HCT116 (cell line): ENCODE measurements around the gene ABCA6. TPM values are rescaled to one million over a fixed set of nuclear protein-coding genes. Genes with fewer than 3 reads are reported as not detected.

Source experiments
- ATAC-seq: fragments of 200-7000 bp; cut with Tn5 transposase; 2 replicates; pipeline ENCODE4 v1.9.1; 2020; ENCODE audit warnings: mild to moderate bottlenecking, moderate library complexity
- BruUV-seq: library from RNA; stranded (reverse); fragments of 400-500 nt; replicated peaks from 2 replicates; lab custom pipeline; 2021; lab: Mats Ljungman, UMichigan
- CTCF ChIA-PET: fragments of 300-600 bp; sonication (Branson Sonifier 250); formaldehyde crosslinking; loops from one replicate; lab custom pipeline; 2021; ENCODE audit warnings: antibody characterized with exemption; lab: Charles Lee
- POLR2A ChIA-PET: fragments of 300-600, 350-600 bp; sonication (Branson Sonifier 250); formaldehyde crosslinking; loops from one replicate; lab custom pipeline; 2021; ENCODE audit warnings: antibody characterized with exemption; lab: Charles Lee
- RAD21 ChIA-PET, 2 experiments: fragments of 300-600 bp; sonication (Branson Sonifier 250); formaldehyde crosslinking; loops; one replicate each; lab custom pipeline; 2023; ENCODE audit warnings: low total read pairs in 2 of 2; ENCODE audit not compliant: uncharacterized antibody in 2 of 2, unreplicated experiment in 2 of 2, low non-redundant PET in 1 of 2; lab: Charles Lee
- DNase-seq: peaks from one replicate; pipeline ENCODE4 v3.0.0-alpha.2; 2010; ENCODE audit warnings: low read depth, low spot score
- H2AFZ ChIP-seq: fragments of 200-600 bp; shearing (Covaris generic), sonication (generic); 2 replicates; pipeline ENCODE4 v1.6.1; 2017; ENCODE audit warnings: low read depth, mixed run types, mixed read lengths, antibody characterized with exemption, low read length; ENCODE audit not compliant: poor library complexity, severe bottlenecking
- H3K27ac ChIP-seq: 2 replicates; pipeline ENCODE4 v1.5.1; 2012; ENCODE audit warnings: low read depth, low read length
- H3K27me3 ChIP-seq: fragments of 200-600 bp; sonication (generic); 2 replicates; pipeline ENCODE4 v1.6.1; 2016; ENCODE audit warnings: mixed run types, low read length, mixed read lengths; ENCODE audit not compliant: insufficient read depth
- H3K36me3 ChIP-seq, 2 experiments: fragments of 200-500 bp in 1 of 2; fragments of 200-600 bp in 1 of 2; sonication (Bioruptor generic) in 1 of 2; sonication (generic) in 1 of 2; 2 replicates each; pipeline versions ENCODE4 v1.5.1 to v1.6.1; 2014 to 2016; ENCODE audit warnings: low read length in 2 of 2, inconsistent platforms in 1 of 2, mixed read lengths in 1 of 2, mixed run types in 1 of 2; ENCODE audit not compliant: insufficient read depth in 2 of 2, control insufficient read depth in 1 of 2
- H3K4me1 ChIP-seq, 2 experiments: fragments of 200-600 bp in 1 of 2; sonication (generic) in 1 of 2; 2 replicates each; pipeline versions ENCODE4 v1.5.1 to v1.6.1; 2012 to 2017; ENCODE audit warnings: low read length in 2 of 2, inconsistent platforms in 1 of 2, mild to moderate bottlenecking in 1 of 2, mixed read lengths in 1 of 2, mixed run types in 1 of 2, moderate library complexity in 1 of 2; ENCODE audit not compliant: insufficient read depth in 2 of 2, control insufficient read depth in 1 of 2
- H3K4me2 ChIP-seq: fragments of 200-600 bp; sonication (generic); 2 replicates; pipeline ENCODE4 v1.6.1; 2017; ENCODE audit warnings: mixed run types, low read length, mixed read lengths
- H3K4me3 ChIP-seq, 2 experiments: fragments of 200-600 bp in 1 of 2; sonication (generic) in 1 of 2; replicated peaks in 1 of 2; 2 replicates each; pipeline ENCODE4 v1.5.1; 2011 to 2016; ENCODE audit warnings: low read length in 2 of 2, control low read depth in 1 of 2, low read depth in 1 of 2, mild to moderate bottlenecking in 1 of 2, mixed read lengths in 1 of 2, mixed run types in 1 of 2
- H3K79me2 ChIP-seq: fragments of 200-600 bp; sonication (generic); 2 replicates; pipeline ENCODE4 v1.6.1; 2017; ENCODE audit warnings: mild to moderate bottlenecking, mixed run types, low read length, moderate library complexity, mixed read lengths; ENCODE audit not compliant: insufficient read depth
- H3K9ac ChIP-seq: fragments of 200-600 bp; sonication (generic); 2 replicates; pipeline ENCODE4 v1.6.1; 2016; ENCODE audit warnings: low read length, mixed read lengths
- H3K9me2 ChIP-seq: fragments of 200-600 bp; sonication (generic), shearing (Covaris generic); 2 replicates; pipeline ENCODE4 v1.6.1; 2017; ENCODE audit warnings: mixed run types, mild to moderate bottlenecking, moderate library complexity; ENCODE audit not compliant: insufficient read depth
- H3K9me3 ChIP-seq, 2 experiments: fragments of 200-500 bp in 1 of 2; fragments of 200-600 bp in 1 of 2; sonication (Bioruptor generic) in 1 of 2; sonication (generic) in 1 of 2; 2 replicates each; pipeline ENCODE4 v1.6.1; 2014 to 2017; ENCODE audit warnings: low read length in 2 of 2, mixed read lengths in 2 of 2, inconsistent platforms in 1 of 2, low read depth in 1 of 2, mild to moderate bottlenecking in 1 of 2, mixed run types in 1 of 2, moderate library complexity in 1 of 2; ENCODE audit not compliant: control insufficient read depth in 1 of 2, insufficient read depth in 1 of 2
- H4K20me1 ChIP-seq: fragments of 200-600 bp; sonication (generic), shearing (Covaris generic); 2 replicates; pipeline ENCODE4 v1.6.1; 2017; ENCODE audit warnings: mixed run types, mild to moderate bottlenecking, moderate library complexity; ENCODE audit not compliant: insufficient read depth
- CTCF ChIP-seq, 3 experiments: fragments of 200-600 bp in 1 of 3; sonication (generic) in 1 of 3; IDR thresholded peaks in 2 of 3; conservative IDR thresholded peaks in 1 of 3; 2 replicates each; pipeline ENCODE4 v1.5.1; 2012 to 2017; ENCODE audit warnings: low read depth in 2 of 3, low read length in 2 of 3, antibody characterized with exemption in 1 of 3, borderline replicate concordance in 1 of 3, control low read depth in 1 of 3, mild to moderate bottlenecking in 1 of 3, mixed read lengths in 1 of 3, mixed run types in 1 of 3, moderate library complexity in 1 of 3; ENCODE audit not compliant: insufficient read depth in 1 of 3
- EZH2 ChIP-seq: fragments of 200-600 bp; sonication (generic); IDR thresholded peaks from 2 replicates; pipeline ENCODE4 v1.6.1; 2017; ENCODE audit warnings: antibody characterized with exemption, mixed run types
- FOSL1 ChIP-seq: IDR thresholded peaks from 2 replicates; pipeline ENCODE4 v1.6.1; 2012; ENCODE audit warnings: low read depth
- JUND ChIP-seq: IDR thresholded peaks from 2 replicates; pipeline ENCODE4 v1.6.1; 2012
- SP1 ChIP-seq: IDR thresholded peaks from 2 replicates; pipeline ENCODE4 v1.6.1; 2012; ENCODE audit warnings: low read depth
- TCF7L2 ChIP-seq: IDR thresholded peaks from 2 replicates; pipeline ENCODE4 v1.7.0; 2011; ENCODE audit warnings: borderline replicate concordance, inconsistent platforms; ENCODE audit not compliant: insufficient read depth, insufficient read length; ENCODE audit errors: extremely low read depth
- YY1 ChIP-seq: IDR thresholded peaks from 2 replicates; pipeline ENCODE4 v1.6.1; 2011; ENCODE audit warnings: low read length, low read depth, moderate library complexity, mild to moderate bottlenecking; ENCODE audit not compliant: insufficient replicate concordance; ENCODE audit errors: extremely low read depth
- ZFX ChIP-seq: fragments of 450-650 bp; IDR thresholded peaks from 2 replicates; pipeline ENCODE4 v1.6.1; 2017
- intact Hi-C: fragments of 100-400 bp; cut with micrococcal nuclease; formaldehyde crosslinking; loops from 2 replicates; pipeline ENCODE4 v1.10.0; 2022
- total RNA-seq: library from RNA; stranded (reverse); gene quantifications from one replicate; pipeline ENCODE4 v1.2.1, GENCODE V29; 2021; ENCODE audit not compliant: unreplicated experiment
- TF ChIP-seq, protein P1 (sequence below): IDR thresholded peaks from 2 replicates; pipeline ENCODE4 v1.6.1; 2012

Gene ABCA6
- total RNA-seq, 1 experiment from 2014 or later, result 0.44 TPM

DNA sequence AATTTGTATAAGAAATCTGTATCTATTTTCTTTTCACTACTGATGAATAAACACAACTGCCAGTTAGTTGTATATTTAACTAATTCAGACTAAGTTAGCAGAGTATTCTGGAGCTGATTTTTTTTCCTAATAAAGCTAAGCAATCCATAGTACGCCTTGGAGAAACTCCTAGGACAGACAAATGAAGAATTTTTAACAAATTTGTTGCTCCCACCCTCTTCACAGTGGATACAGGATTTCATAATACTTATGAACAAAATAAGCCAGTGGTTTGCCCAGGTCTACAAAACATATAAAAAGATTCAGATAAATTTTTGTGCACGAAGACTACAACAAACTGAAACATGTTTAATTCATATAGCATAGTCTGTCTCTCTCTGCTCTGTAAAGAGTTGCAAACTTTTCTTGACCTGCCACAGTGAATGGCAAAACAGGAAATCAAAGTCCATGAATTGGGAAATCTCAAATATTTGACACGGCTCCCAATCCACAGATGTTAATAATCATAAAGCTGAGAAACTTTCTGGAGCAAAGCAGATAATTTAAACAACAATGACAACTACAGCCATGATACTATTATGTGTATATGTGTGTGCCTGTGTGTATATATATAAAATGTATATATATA lies 594 bp upstream of the ABCA6 start:
- DNase-seq, result no peak
- ChIA-PET CTCF (no interaction called here), RAD21 (no interaction called here), POLR2A (no interaction called here)
- no peaks in the 10 kb centered on the region for H3K36me3 ChIP-seq
- H3K27me3 ChIP-seq, result no peaks in the 10 kb centered on the region
- H2AFZ ChIP-seq, result peak overlapping the region; percentile 13
- H3K4me3 ChIP-seq, result no peak overlapping the region
- no TSS peak for BruUV-seq
- H3K9ac ChIP-seq, result no peak overlapping the region
- H3K79me2 ChIP-seq, result no peaks in the 10 kb centered on the region
- H3K9me3 ChIP-seq, result no peaks in the 10 kb centered on the region
- no peaks in the 10 kb centered on the region for H3K4me1 ChIP-seq
- H3K9me2 ChIP-seq, result no peaks in the 10 kb centered on the region
- intact Hi-C loops, result no loop called here
- no peak for ATAC-seq
- H3K27ac ChIP-seq, result no peak overlapping the region
- no peak for TF ChIP-seq SP1
- TF ChIP-seq YY1, result no peak
- no peak for TF ChIP-seq CTCF (IDR thresholded peaks at IDR 0.05 in 2 of 3, conservative IDR thresholded peaks at IDR 0.05 in 1 of 3; ENCODE audit: borderline replicate concordance in 1 of 3, insufficient read depth in 1 of 3, low read depth in 2 of 3, low read length in 2 of 3)
- TF ChIP-seq FOSL1, result no peak
- TF ChIP-seq EZH2, result no peak
- TF ChIP-seq TCF7L2, result no peak
- TF ChIP-seq ZFX, result no peak
- TF ChIP-seq, protein P1, sequence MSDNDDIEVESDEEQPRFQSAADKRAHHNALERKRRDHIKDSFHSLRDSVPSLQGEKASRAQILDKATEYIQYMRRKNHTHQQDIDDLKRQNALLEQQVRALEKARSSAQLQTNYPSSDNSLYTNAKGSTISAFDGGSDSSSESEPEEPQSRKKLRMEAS, result no peak
- no peak for TF ChIP-seq JUND
- TF ChIP-seq, all 23 proteins: peak for 0
- Histone ChIP-seq H4K20me1 (no peaks in the 10 kb centered on the region), H3K4me2 (no peak overlapping the region)
